AG10803 (cell line): ENCODE data around the gene BANK1.

Experiments used
- DNase-seq: peaks from one replicate; pipeline ENCODE4 v3.0.0; 2010; ENCODE audit warnings: low read depth
- H3K4me3 ChIP-seq: 2 replicates; pipeline ENCODE4 v1.5.1; 2011; ENCODE audit warnings: mild to moderate bottlenecking, low read length, control low read depth
- TF ChIP-seq, protein P1 (sequence below): conservative IDR thresholded peaks from 2 replicates; pipeline ENCODE4 v1.5.1; 2011; ENCODE audit warnings: mild to moderate bottlenecking, low read length, control low read depth, inconsistent platforms

Gene BANK1

DNA sequence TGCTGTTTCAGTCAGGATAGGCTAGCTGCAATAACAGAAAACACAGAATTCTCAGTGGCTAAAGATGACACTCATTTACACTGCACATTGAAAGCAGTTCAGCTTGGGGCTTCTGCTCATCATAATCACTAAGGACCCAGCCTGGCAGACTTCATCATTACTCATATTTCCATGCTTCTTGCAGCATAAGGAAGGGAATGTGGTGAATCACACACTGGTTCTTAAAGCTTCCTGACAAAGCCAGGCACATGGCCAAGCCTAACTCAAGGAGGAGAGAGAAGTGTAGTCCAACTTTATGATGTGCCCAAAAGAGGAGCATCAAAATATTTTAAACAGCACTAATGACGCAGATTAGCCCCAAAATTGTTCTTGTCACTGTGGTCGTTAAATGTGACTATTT, 186.5 kb downstream of the BANK1 start:
- H3K4me3 ChIP-seq = no peak overlapping the region
- TF ChIP-seq, protein P1, sequence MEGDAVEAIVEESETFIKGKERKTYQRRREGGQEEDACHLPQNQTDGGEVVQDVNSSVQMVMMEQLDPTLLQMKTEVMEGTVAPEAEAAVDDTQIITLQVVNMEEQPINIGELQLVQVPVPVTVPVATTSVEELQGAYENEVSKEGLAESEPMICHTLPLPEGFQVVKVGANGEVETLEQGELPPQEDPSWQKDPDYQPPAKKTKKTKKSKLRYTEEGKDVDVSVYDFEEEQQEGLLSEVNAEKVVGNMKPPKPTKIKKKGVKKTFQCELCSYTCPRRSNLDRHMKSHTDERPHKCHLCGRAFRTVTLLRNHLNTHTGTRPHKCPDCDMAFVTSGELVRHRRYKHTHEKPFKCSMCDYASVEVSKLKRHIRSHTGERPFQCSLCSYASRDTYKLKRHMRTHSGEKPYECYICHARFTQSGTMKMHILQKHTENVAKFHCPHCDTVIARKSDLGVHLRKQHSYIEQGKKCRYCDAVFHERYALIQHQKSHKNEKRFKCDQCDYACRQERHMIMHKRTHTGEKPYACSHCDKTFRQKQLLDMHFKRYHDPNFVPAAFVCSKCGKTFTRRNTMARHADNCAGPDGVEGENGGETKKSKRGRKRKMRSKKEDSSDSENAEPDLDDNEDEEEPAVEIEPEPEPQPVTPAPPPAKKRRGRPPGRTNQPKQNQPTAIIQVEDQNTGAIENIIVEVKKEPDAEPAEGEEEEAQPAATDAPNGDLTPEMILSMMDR = no peak
- DNase-seq = peak; percentile 99

DNA sequence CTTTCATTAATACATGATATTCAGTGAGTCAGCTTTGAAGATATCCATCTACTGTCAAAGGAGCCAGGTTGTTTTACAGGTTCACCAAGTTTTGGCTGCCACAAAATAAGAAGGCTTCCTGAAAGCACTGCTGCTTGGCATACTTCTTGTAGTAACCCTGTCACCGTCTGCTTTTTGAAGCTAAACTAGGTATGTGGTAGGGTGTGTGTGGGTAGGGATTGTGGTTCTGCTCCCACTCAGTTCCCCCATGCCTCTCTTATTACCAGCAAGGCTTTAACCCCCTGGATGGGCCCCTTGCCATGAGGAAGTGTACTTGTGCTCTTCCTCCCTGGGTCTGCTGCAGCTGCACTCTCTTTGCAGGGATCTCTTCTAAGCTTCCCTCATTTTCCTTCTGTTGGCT, 191.2 kb downstream of the BANK1 start:
- no peak overlapping the region for H3K4me3 ChIP-seq
- no peak for DNase-seq
- TF ChIP-seq, protein P1 = no peak

- TF ChIP-seq, protein P1 = no peak
- DNase-seq = no peak
- H3K4me3 ChIP-seq = no peak overlapping the region
Observed at GRCh38 chr4:101983835-101984234, 193.3 kb downstream of the BANK1 start.

DNA sequence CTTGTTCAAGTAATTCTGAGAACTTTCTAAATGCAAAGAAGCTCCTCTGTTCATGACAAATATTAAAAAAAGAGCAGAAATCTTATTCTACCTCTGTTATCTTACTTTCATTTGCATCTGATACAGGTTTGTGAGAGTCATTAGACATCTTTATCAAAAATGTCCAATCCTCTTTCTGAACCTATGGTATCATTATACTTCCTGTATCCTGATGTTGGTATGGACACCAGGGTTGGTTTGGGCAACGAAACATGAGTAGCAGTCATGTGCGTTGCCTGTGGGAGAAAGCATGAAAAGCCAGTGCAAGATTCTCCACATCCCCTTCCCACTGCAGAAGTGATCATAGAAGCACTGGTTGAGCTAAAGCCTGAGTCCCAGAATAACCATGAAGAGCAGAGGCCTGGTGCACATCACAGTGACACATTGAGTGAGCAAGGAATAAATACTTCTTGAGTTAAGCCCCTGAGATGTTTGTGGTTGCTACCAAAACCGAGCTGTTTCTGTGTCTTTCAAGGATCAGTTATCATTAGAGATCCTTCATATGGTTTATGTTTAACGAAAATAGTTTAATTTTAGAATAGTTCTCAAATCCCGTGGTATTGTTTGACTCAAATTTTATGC, 197.2 kb downstream of the BANK1 start:
- TF ChIP-seq, protein P1 = no peak
- DNase-seq = no peak

DNA sequence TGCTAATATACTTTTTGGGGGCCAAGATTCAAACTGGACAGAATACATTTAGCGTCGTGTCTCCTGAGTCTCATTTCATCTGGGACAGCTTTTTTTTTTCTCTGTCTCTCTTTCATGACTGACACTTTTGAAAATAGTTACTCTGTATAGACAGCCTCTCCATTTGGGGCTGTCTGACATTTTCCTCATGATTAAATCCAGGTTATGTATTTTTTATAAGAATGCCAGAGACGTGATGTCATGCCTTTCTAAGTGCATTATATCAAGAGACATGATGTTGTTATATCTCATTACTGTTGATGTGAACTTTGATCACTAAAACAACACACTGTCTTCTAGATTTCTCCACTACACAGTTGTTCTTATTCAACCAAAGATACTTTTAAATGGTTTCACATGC, 199.0 kb downstream of the BANK1 start:
- TF ChIP-seq, protein P1 = no peak
- no peak for DNase-seq
- no peak overlapping the region for H3K4me3 ChIP-seq

More for the DNA sequence above, 197.2 kb downstream of the BANK1 start:
- H3K4me3 ChIP-seq = no peak overlapping the region

GRCh38 chr4:101992446-101992845, 201.9 kb downstream of the BANK1 start:
- H3K4me3 ChIP-seq = no peak overlapping the region
- TF ChIP-seq, protein P1 = no peak
- no peak for DNase-seq

GRCh38 chr4:101993002-101993841, 202.7 kb downstream of the BANK1 start:
- DNase-seq = no peak
- H3K4me3 ChIP-seq = no peak overlapping the region
- TF ChIP-seq, protein P1 = no peak
